HepG2 (cell line): ENCODE measurements around the gene MCM3AP. TPM values are rescaled to one million over a fixed set of nuclear protein-coding genes. Genes with fewer than 3 reads are reported as not detected.

ENCODE experiments used
- DNMT1 ChIP-seq: sonication (generic); formaldehyde crosslinking; IDR thresholded peaks from 2 replicates; pipeline ENCODE4 v1.5.1; 2020; ENCODE audit warnings: mild to moderate bottlenecking, missing genetic modification reagents
- FOXA1 ChIP-seq, 2 experiments: fragments of 450-650 bp in 1 of 2; sonication (generic) in 1 of 2; formaldehyde crosslinking in 1 of 2; IDR thresholded peaks; 2 replicates each; pipeline versions ENCODE4 v1.4.0 to v1.6.1; 2016 to 2020; ENCODE audit warnings: missing genetic modification reagents in 1 of 2
- FOXM1 ChIP-seq: sonication (generic); formaldehyde crosslinking; IDR thresholded peaks from 2 replicates; pipeline ENCODE4 v1.5.0; 2020; ENCODE audit warnings: missing genetic modification reagents
- HMGXB4 ChIP-seq, 2 experiments: sonication (generic) in 1 of 2; formaldehyde crosslinking in 1 of 2; IDR thresholded peaks; 2 replicates each; pipeline versions ENCODE4 v1.4.0 to v1.6.1; 2018 to 2020; ENCODE audit warnings: missing genetic modification reagents in 2 of 2, borderline replicate concordance in 1 of 2, low read depth in 1 of 2, mild to moderate bottlenecking in 1 of 2, missing biosample characterization in 1 of 2
- MED8 ChIP-seq: sonication (generic); formaldehyde crosslinking; IDR thresholded peaks from 2 replicates; pipeline ENCODE4 v1.8.1; 2023; ENCODE audit warnings: mild to moderate bottlenecking, missing genetic modification reagents; ENCODE audit not compliant: insufficient replicate concordance
- MTA1 ChIP-seq: sonication (generic); formaldehyde crosslinking; IDR thresholded peaks from 2 replicates; pipeline ENCODE4 v1.4.0; 2020; ENCODE audit warnings: missing genetic modification reagents, mild to moderate bottlenecking, borderline replicate concordance
- RARG ChIP-seq: sonication (generic); formaldehyde crosslinking; IDR thresholded peaks from 2 replicates; pipeline ENCODE4 v1.4.0; 2020; ENCODE audit warnings: low read depth, mild to moderate bottlenecking, missing genetic modification reagents
- TEAD2 ChIP-seq: sonication (generic); formaldehyde crosslinking; IDR thresholded peaks from 2 replicates; pipeline ENCODE4 v1.9.0; 2021; ENCODE audit warnings: missing genetic modification reagents
- TFE3 ChIP-seq: IDR thresholded peaks from 2 replicates; pipeline ENCODE4 v1.6.1; 2016
- ZBTB14 ChIP-seq: sonication (generic); formaldehyde crosslinking; IDR thresholded peaks from 2 replicates; pipeline ENCODE4 v1.4.0; 2020; ENCODE audit warnings: missing genetic modification reagents
- ZNF101 ChIP-seq: sonication (generic); formaldehyde crosslinking; IDR thresholded peaks from 2 replicates; pipeline ENCODE4 v1.4.0; 2020; ENCODE audit warnings: mild to moderate bottlenecking, low read depth, missing genetic modification reagents, borderline replicate concordance
- ZNF142 ChIP-seq: sonication (generic); formaldehyde crosslinking; IDR thresholded peaks from 2 replicates; pipeline ENCODE4 v1.4.0; 2020; ENCODE audit warnings: missing genetic modification reagents
- ZNF292 ChIP-seq: sonication (generic); formaldehyde crosslinking; IDR thresholded peaks from 2 replicates; pipeline ENCODE4 v1.8.1; 2022; ENCODE audit warnings: mild to moderate bottlenecking, low read depth, missing genetic modification reagents, borderline replicate concordance
- ZNF362 ChIP-seq: sonication (generic); formaldehyde crosslinking; IDR thresholded peaks from 2 replicates; pipeline ENCODE4 v1.4.0; 2020; ENCODE audit warnings: missing genetic modification reagents, mild to moderate bottlenecking, borderline replicate concordance
- ZNF691 ChIP-seq: sonication (generic); formaldehyde crosslinking; IDR thresholded peaks from 2 replicates; pipeline ENCODE4 v1.4.0; 2020; ENCODE audit warnings: missing genetic modification reagents, low read depth, mild to moderate bottlenecking, borderline replicate concordance
- polyA plus RNA-seq, 8 experiments: library from polyadenylated mRNA; depleted of rRNA in 3 of 8; stranded (reverse) in 7 of 8; unstranded in 1 of 8; fragments of >200 nt; fragmentation: Illumina TruSeq in 4 of 8; extraction: Trizol in 4 of 8; gene quantifications; 2 replicates each; pipeline versions ENCODE4 v1.2.1 to v1.2.3, GENCODE V29; 2011 to 2016; ENCODE audit warnings: low read depth in 4 of 8, missing spikeins in 1 of 8, mixed read lengths in 1 of 8; ENCODE audit not compliant: insufficient read depth in 1 of 8
- total RNA-seq, 5 experiments: library from RNA; depleted of rRNA; stranded (reverse); fragments of >200 nt; fragmentation: Illumina TruSeq; extraction: Trizol; gene quantifications; 2 replicates each; pipeline ENCODE4 v1.2.3, GENCODE V29; 2016; ENCODE audit warnings: low read depth in 1 of 5

Gene MCM3AP
- total and polyA plus RNA-seq, 2 of the 13 experiments (the other 11 are each of a cell fraction or from before 2014, with no cell fraction given): 27.0 to 54.7 TPM

- TF ChIP-seq ZNF362 (CRISPR knock-in tag) (peak; percentile 31; the same call in 1 of the 2 replicates), ZBTB14 (no peak), MTA1 (no peak), HMGXB4 (CRISPR knock-in tag; IDR thresholded peaks at IDR 0.05; ENCODE audit: borderline replicate concordance in 1 of 2, low read depth in 1 of 2) (peak; percentile 5 to 60; a peak in 2 of 4 replicates), TEAD2 (no peak), FOXM1 (no peak), FOXA1 (IDR thresholded peaks at IDR 0.05) (no peak), FOXA1 (CRISPR knock-in tag; IDR thresholded peaks at IDR 0.05) (peak; percentile 41), RARG (CRISPR knock-in tag) (no peak), TFE3 (no peak), ZNF292 (CRISPR knock-in tag) (no peak), ZNF101 (CRISPR knock-in tag) (no peak), ZNF691 (CRISPR knock-in tag) (no peak), DNMT1 (CRISPR knock-in tag) (no peak), ZNF142 (CRISPR knock-in tag) (peak; percentile 62; the same call in 1 of the 2 replicates), MED8 (CRISPR knock-in tag) (no peak)
Measured at GRCh38 chr21:46326110-46326703, 40.8 kb upstream of the MCM3AP start (continued).
